Activated CD4-positive, alpha-beta T cell treated with anti-CD3 and anti-CD28 coated beads, Interleukin-2, amount 50 U/mL, for 16 hours (primary cell): ENCODE results near the gene TNFSF10.
A peak's percentile ranks its signal among the peaks of the same experiment; 100 is the strongest.
"Not testable (repeated sequence)": the region's sequence is repeated elsewhere in the genome, so short reads cannot be mapped to it uniquely, and the experiment has no call there.

Experiments
- DNase-seq: peaks from one replicate; pipeline ENCODE4 v3.0.0-alpha.2; 2020

The TNFSF10 gene

GRCh38 chr3:172543884-172544283 lies 20.7 kb upstream of the TNFSF10 start:
- no peak for DNase-seq

- DNase-seq: no peak
Measured at GRCh38 chr3:172543419-172543818, 20.2 kb upstream of the TNFSF10 start.

DNA sequence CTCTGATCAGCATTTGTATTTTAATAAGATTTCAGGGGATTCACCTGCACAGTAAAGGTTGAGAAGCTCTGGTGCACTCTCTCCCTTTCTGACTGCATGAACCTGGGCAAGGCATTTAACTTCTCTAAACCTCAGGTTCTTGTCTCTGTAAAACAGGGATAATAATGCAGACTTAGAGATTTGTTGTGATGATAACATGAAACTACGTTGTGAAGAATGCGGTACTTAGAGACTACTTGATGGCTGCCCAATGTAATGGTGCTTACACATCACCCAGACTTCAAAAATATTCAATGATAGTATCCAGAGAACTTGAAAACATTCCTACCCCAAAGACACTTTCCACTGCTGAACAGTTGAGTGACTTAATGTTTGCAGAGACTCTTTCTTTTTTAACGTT lies 19.8 kb upstream of the TNFSF10 start:
- no peak for DNase-seq

DNA sequence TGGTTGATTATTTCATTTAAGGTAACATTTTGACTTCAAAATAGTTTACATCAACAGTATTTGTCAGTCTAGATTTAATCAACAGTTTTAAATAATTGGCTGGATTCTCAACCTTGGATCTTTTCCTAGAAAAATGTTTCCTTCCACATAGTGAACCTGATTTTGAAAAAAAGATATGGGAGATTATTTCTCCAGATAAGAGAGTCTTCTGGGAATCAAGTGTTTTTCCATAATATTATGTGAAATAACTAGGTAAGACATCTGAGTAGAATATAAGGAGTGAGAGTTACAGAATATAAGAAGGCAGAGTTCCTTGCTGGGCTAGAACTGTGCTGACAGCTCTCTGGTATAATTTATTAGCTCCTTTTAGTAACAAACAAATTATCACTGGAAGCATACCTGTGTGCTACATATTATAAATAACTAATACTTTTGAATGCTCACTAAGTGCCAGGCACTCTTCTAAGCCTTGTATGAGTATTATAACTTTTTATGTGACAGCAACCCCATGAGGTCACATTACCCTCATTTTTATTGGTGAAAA lies 18.8 kb upstream of the TNFSF10 start:
- no peak for DNase-seq

DNA sequence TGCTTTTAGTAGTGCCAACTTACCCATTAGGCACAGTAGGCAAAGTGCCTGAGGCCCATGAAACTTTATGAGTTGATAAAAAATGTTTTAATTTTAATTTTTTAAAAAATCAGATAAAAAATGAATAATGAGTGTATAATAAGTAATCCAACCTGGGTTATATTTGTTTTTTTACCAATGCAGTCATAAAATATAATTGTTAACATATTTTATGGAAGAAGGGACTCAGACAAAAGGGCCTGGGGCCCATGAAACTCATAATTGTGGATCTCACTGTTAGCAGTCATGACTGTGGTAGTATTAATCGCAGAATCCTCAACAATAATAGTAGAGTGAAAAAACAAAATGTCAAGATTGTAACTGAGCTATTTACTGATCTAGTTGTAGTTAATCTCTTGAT lies 16.8 kb upstream of the TNFSF10 start:
- no peak for DNase-seq

DNA sequence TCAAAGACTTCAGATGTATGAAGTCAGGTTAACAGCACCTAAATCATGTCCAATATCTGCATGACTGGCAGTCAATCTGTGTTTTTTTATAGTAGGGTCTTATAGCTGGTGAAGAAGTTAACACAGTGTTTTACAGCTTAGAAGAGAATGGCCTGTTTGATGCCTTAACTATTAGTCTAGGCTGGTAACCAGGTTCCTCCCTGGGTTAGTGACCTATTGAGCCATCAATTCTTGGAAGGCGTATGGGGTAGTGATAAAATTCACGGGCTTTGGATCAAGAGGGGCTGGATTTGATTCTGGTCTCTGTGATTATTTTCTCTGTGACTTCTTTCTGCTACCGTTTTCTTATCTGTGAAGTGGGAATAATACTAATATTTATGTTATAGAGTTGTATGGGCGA lies 16.0 kb upstream of the TNFSF10 start:
- DNase-seq: no peak

DNA sequence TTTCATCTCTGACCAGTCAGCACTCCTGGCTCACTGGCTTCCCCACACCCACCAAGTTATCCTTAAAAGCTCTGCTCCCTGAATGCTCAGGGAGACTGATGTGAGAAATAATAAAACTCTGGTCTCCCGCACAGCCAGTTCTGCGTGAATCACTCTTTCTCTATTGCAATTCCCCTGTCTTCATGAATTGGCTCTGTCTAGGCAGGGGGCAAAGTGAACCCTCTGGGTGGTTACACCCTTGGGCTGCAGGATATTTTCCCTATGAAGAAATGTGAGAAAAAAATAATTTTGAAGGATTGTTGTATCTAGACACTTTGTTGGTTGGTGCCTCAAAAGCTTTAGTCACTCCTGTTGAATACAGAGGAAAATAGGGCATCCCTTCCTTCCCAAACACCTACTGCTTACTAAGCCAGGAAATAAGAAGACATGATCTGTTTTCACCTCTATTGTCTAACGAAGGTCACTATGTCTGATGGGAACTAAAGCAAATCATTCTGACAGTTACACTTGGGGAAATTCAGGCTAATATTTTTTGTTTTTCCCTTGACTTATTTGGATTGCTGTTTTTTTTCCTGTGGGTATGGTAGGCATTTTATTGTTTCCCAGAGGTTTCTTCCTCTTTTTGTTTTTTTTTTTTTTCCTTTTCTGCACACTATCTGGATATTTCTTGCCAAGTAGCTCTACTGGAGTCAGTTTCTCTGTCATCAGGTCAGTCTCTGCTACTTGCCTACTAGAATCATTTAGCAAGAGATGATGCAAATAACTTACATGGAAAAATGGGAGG lies 15.3 kb upstream of the TNFSF10 start:
- DNase-seq: no peak

DNA sequence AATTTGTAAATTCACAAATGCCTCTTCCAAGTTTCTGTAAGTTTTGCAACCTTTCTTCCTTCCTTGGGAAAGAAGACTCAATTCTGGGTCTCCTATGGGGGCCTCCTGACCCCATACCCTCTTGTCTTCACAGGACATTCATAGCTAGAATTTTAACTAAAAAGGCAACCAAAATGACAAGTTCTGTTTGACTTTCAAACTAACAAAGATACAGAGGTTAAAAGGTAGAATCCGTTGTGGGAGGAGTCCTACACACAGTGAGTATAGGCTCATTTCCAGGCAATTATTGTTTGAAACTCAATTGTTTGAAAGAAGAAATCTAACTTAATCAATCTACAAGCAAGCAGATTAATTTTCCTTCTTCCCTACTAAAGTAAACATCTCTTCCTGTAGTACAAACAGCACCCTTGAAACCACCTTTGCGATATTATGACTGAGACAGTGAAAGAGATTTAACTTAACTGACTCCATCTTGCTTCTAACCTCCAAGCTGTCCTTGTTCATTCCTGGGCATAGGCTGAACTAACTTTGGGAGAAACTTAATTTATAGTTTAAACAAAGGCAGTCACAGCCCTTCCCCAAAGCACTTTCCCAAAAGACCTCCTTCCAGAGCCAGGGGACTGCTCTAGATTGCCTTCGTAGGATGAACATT lies 14.4 kb upstream of the TNFSF10 start:
- no peak for DNase-seq

GRCh38 chr3:172536993-172537419 lies 13.8 kb upstream of the TNFSF10 start:
- no peak for DNase-seq

- no peak for DNase-seq
Measured at GRCh38 chr3:172536505-172536904, 13.3 kb upstream of the TNFSF10 start.

DNA sequence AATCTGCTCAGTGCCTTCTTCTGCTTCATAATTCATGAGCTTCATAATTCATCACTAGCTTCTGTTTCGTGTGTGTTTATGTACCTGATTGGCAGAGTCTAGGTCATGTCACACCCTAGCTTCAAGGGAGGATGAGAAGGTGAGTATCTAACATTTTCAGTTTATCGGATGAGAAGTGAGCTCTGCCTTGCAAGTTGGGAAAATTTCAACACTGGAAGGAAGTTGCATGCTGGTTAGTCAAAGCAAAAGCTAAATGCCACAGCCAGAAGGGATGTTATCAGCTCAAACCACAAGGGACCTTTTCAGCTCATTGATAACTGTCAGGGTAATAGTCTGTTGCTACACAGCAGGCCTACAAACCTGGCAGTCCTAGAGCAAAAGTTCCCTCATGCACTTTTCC lies 7.3 kb upstream of the TNFSF10 start:
- DNase-seq: peak; percentile 88

DNA sequence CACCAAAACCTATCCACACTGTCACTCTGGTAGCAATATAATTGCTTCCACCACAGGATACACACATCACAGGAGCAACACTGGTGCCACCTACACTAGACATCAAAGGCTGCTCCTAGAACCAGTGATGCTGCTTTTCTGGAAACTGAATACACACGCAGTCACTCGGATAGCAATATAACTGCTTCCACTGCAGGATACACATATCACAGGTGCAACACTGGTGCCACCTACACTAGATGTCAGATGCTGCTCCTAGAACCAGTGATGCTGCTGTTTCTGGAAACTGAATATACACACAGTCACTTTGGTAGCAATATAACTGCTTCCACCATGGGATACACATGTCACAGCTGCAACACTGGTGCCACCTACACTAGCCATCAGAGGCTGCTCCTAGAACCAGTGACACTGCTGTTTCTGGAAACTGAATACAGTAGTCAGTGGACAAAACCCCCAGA lies 6.9 kb upstream of the TNFSF10 start:
- peak; percentile 71 for DNase-seq

- no peak for DNase-seq
Measured at GRCh38 chr3:172528677-172529076, 5.4 kb upstream of the TNFSF10 start.

DNA sequence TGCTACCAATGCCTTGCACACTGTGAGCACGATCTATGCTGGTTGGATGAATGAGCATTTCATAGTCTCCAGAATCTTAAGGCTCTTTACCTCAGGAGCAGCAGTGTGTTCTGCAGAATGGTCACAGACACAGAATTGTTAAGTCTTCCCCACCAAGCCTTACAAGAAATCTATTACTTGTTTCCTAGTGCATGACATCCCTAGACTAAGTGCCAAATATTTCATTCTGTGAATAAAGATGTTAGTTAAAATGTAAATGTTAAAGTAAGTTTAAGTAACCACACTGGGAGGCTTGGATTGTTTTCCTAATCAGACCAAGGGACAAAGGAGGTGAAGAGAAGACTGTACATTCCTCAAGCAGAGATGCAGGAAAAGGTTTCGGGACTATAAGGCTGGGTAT lies 4.1 kb upstream of the TNFSF10 start:
- DNase-seq: no peak

DNA sequence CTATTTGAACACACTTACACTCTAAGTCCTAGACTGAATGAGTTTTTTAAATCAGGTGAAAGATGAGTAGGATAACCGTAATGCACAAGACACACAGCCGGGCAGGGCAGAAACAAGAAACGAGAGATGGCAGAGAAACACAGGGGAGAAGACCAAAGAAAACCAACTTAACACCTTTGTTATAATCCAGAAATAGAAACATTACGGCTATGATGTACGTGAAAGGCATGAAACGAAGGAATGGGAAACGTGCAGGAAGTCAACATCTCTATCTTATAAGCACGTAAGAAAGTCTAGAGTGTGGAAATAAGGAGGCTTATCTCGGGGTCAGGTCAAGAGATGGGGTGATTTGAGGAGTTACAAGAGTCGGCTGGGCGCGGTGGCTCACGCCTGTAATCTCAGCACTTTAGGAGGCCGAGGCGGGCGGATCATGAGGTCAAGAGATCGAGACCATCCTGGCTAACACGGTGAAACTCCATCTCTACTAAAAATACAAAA lies 1.9 kb upstream of the TNFSF10 start:
- no peak for DNase-seq

DNA sequence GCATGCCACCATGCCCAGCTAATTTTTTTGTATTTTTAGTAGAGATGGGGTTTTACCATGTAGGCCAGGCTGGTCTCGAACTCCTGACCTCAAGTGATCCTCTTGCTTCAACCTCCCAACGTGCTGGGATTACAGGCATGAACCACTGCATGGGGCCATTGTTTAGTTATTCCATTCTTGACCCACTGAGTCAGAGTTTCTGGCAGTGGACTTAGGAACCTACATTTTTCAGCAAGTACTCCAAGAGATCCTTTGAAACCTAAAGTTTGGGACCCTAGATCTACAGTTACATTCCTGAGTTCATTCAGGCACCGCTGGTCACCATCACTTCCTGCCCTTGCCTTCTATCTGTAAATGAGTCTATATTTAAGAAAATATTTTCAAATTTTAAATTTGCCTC lies 1.4 kb upstream of the TNFSF10 start:
- DNase-seq: no peak

- DNase-seq: not testable (repeated sequence)
Measured at GRCh38 chr3:172521837-172522726, 1.1 kb downstream of the TNFSF10 start.

GRCh38 chr3:172520301-172520831 lies 2.9 kb downstream of the TNFSF10 start:
- DNase-seq: peak; percentile 86

- DNase-seq: no peak
Measured at GRCh38 chr3:172519740-172520139, 3.5 kb downstream of the TNFSF10 start.

- no peak for DNase-seq
Measured at GRCh38 chr3:172518929-172519640, 4.1 kb downstream of the TNFSF10 start.

GRCh38 chr3:172517859-172518466 lies 5.3 kb downstream of the TNFSF10 start:
- DNase-seq: peak; percentile 88
